ENCODE measurements around the gene NKD2.

- TF ChIP-seq POLR2AphosphoS5 (IDR thresholded peaks at IDR 0.05; ENCODE audit: low read depth, low read length) = no peak
- no peak for TF ChIP-seq POLR2A (IDR thresholded peaks at IDR 0.05; ENCODE audit: low read depth, low read length)
- no peak for TF ChIP-seq SPI1 (IDR thresholded peaks at IDR 0.05; ENCODE audit: low read depth, low read length)
- no peak for TF ChIP-seq POU2F2 (IDR thresholded peaks at IDR 0.05; ENCODE audit: low read depth, low read length)
These were observed 48.2 kb downstream of the NKD2 start for GRCh38 chr5:1056611-1057484.
